HepG2 (cell line): ENCODE results near the gene IL15. TPM values are rescaled to one million over a fixed set of nuclear protein-coding genes. Genes with fewer than 3 reads are reported as not detected.

Experiments used
- ATAC-seq: fragments of 200-7000 bp; cut with Tn5 transposase; 3 replicates; pipeline ENCODE4 v1.9.1; 2020; ENCODE audit warnings: mild to moderate bottlenecking, moderate library complexity
- BruUV-seq: library from RNA; stranded (reverse); fragments of 400-500 nt; replicated peaks from 2 replicates; lab custom pipeline; 2021; lab: Mats Ljungman, UMichigan
- CTCF ChIA-PET: fragments of 300-600 bp; formaldehyde crosslinking; extraction: SDS; loops from one replicate; lab custom pipeline; 2021; ENCODE audit warnings: low total read pairs, inconsistent platforms, low intra/inter-chr PET ratio; lab: Yijun Ruan, JAX
- POLR2A ChIA-PET: fragments of 350-600 bp; sonication (Branson Sonifier 250); formaldehyde crosslinking; loops from one replicate; lab custom pipeline; 2020; ENCODE audit warnings: antibody characterized with exemption, inconsistent platforms; lab: Yijun Ruan, JAX
- DNase-seq: peaks from one replicate; pipeline ENCODE4 v3.0.0-alpha.2; 2015; ENCODE audit warnings: low spot score
- FAIRE-seq: peaks from 3 replicates; lab custom pipeline; 2011; peaks lifted over from hg19 to GRCh38; lab: Jason Lieb, UNC
- H2AFZ ChIP-seq: one replicate; pipeline ENCODE4 v1.6.1; 2011; ENCODE audit warnings: low read length, inconsistent platforms
- H3K27ac ChIP-seq: fragments of 300-600 bp; 3 replicates; pipeline ENCODE4 v1.8.0; 2011; ENCODE audit warnings: mixed run types, mild to moderate bottlenecking, mixed read lengths, low read length, inconsistent platforms; ENCODE audit not compliant: insufficient read depth; ENCODE audit errors: extremely low read length
- H3K27me3 ChIP-seq, 2 experiments: fragments of 200-600 bp in 1 of 2; 2 replicates in 1 of 2; 3 replicates in 1 of 2; pipeline versions ENCODE4 v1.6.0 to v1.8.0; 2011; ENCODE audit warnings: low read length in 2 of 2, mild to moderate bottlenecking in 2 of 2, moderate library complexity in 2 of 2, inconsistent platforms in 1 of 2; ENCODE audit not compliant: insufficient read depth in 2 of 2, control insufficient read depth in 1 of 2
- H3K36me3 ChIP-seq, 2 experiments: fragments of 200-600 bp in 1 of 2; replicated peaks in 1 of 2; 2 replicates in 1 of 2; 3 replicates in 1 of 2; pipeline versions ENCODE4 v1.5.1 to v1.8.0; 2011; ENCODE audit warnings: low read length in 2 of 2, inconsistent platforms in 1 of 2; ENCODE audit not compliant: insufficient read depth in 2 of 2, control insufficient read depth in 1 of 2
- H3K4me1 ChIP-seq: 2 replicates; pipeline ENCODE4 v1.5.1; 2012; ENCODE audit warnings: low read length, inconsistent platforms; ENCODE audit not compliant: insufficient read depth
- H3K4me2 ChIP-seq: 2 replicates; pipeline ENCODE4 v1.6.0; 2011; ENCODE audit warnings: low read depth, low read length, inconsistent platforms
- H3K4me3 ChIP-seq, 3 experiments: fragments of 200-600 bp in 1 of 3; sonication (generic), shearing (Covaris generic) in 1 of 3; replicated peaks in 1 of 3; 2 replicates each; pipeline ENCODE4 v1.5.1; 2011 to 2016; ENCODE audit warnings: low read length in 3 of 3, inconsistent platforms in 2 of 3, low read depth in 2 of 3, mild to moderate bottlenecking in 2 of 3, control low read depth in 1 of 3, mixed read lengths in 1 of 3; ENCODE audit not compliant: insufficient read depth in 1 of 3
- H3K79me2 ChIP-seq: one replicate; pipeline ENCODE4 v1.6.1; 2011; ENCODE audit warnings: low read length, inconsistent platforms; ENCODE audit not compliant: insufficient read depth
- H3K9ac ChIP-seq: 2 replicates; pipeline ENCODE4 v1.6.0; 2011; ENCODE audit warnings: mild to moderate bottlenecking, low read depth, low read length, inconsistent platforms; ENCODE audit not compliant: insufficient read depth
- H3K9me3 ChIP-seq: 2 replicates; pipeline ENCODE4 v1.5.1; 2012; ENCODE audit warnings: mild to moderate bottlenecking, low read length
- H4K20me1 ChIP-seq: 2 replicates; pipeline ENCODE4 v1.6.0; 2011; ENCODE audit warnings: inconsistent platforms, mild to moderate bottlenecking, low read length, moderate library complexity; ENCODE audit not compliant: insufficient read depth
- CHD4 ChIP-seq: fragments of 200-600 bp; sonication (generic); IDR thresholded peaks from 2 replicates; pipeline ENCODE4 v1.7.0; 2017; ENCODE audit warnings: mild to moderate bottlenecking, low read length, borderline replicate concordance
- DMTF1 ChIP-seq: sonication (generic); formaldehyde crosslinking; IDR thresholded peaks from 2 replicates; pipeline ENCODE4 v1.4.0; 2020; ENCODE audit warnings: mild to moderate bottlenecking, missing genetic modification reagents
- GFI1 ChIP-seq: sonication (generic); formaldehyde crosslinking; IDR thresholded peaks from 2 replicates; pipeline ENCODE4 v1.5.0; 2020; ENCODE audit warnings: missing genetic modification reagents, mild to moderate bottlenecking, borderline replicate concordance
- HINFP ChIP-seq: sonication (generic); formaldehyde crosslinking; IDR thresholded peaks from 2 replicates; pipeline ENCODE4 v1.4.0; 2020; ENCODE audit warnings: low read depth, mild to moderate bottlenecking, missing genetic modification reagents
- STAG1 ChIP-seq: sonication (generic); formaldehyde crosslinking; IDR thresholded peaks from 2 replicates; pipeline ENCODE4 v1.4.0; 2020; ENCODE audit warnings: missing genetic modification reagents
- THYN1 ChIP-seq: sonication (generic); formaldehyde crosslinking; IDR thresholded peaks from 2 replicates; pipeline ENCODE4 v1.8.1; 2023; ENCODE audit warnings: low read depth, mild to moderate bottlenecking, moderate library complexity, missing genetic modification reagents, borderline replicate concordance
- ZSCAN29 ChIP-seq: sonication (generic); formaldehyde crosslinking; conservative IDR thresholded peaks from 2 replicates; pipeline ENCODE4 v1.4.0; 2020; ENCODE audit warnings: mild to moderate bottlenecking, missing genetic modification reagents
- in situ Hi-C: cut with HindIII; loops from 2 replicates; pipeline ENCODE4 v1.10.0; 2017; ENCODE audit warnings: low pct_unique_long_range_greater_than_20kb; ENCODE audit not compliant: extremely low pct_ligation_motif_present
- intact Hi-C: fragments of 100-400 bp; cut with micrococcal nuclease; formaldehyde crosslinking; loops from one replicate; pipeline ENCODE4 v1.10.0; 2022; ENCODE audit not compliant: unreplicated experiment
- polyA plus RNA-seq, 8 experiments: library from polyadenylated mRNA; depleted of rRNA in 3 of 8; stranded (reverse) in 7 of 8; unstranded in 1 of 8; fragments of >200 nt; fragmentation: Illumina TruSeq in 4 of 8; extraction: Trizol in 4 of 8; gene quantifications; 2 replicates each; pipeline versions ENCODE4 v1.2.1 to v1.2.3, GENCODE V29; 2011 to 2016; ENCODE audit warnings: low read depth in 4 of 8, missing spikeins in 1 of 8, mixed read lengths in 1 of 8; ENCODE audit not compliant: insufficient read depth in 1 of 8
- total RNA-seq, 5 experiments: library from RNA; depleted of rRNA; stranded (reverse); fragments of >200 nt; fragmentation: Illumina TruSeq; extraction: Trizol; gene quantifications; 2 replicates each; pipeline ENCODE4 v1.2.3, GENCODE V29; 2016; ENCODE audit warnings: low read depth in 1 of 5
- TF ChIP-seq, protein P1 (sequence below): sonication (generic); formaldehyde crosslinking; IDR thresholded peaks from 2 replicates; pipeline ENCODE4 v1.9.0; 2021; ENCODE audit warnings: missing genetic modification reagents, borderline replicate concordance
- TF ChIP-seq, protein P2 (sequence below): sonication (generic); formaldehyde crosslinking; IDR thresholded peaks from 2 replicates; pipeline ENCODE4 v1.8.0; 2022; ENCODE audit warnings: mild to moderate bottlenecking, missing genetic modification reagents, moderate library complexity
- TF ChIP-seq, protein P3 (sequence below): sonication (generic); formaldehyde crosslinking; IDR thresholded peaks from 2 replicates; pipeline ENCODE4 v1.5.0; 2020; ENCODE audit warnings: mild to moderate bottlenecking, missing genetic modification reagents

Gene IL15
- total and polyA plus RNA-seq, 2 of the 13 experiments (the other 11 are each of a cell fraction or from before 2014, with no cell fraction given) = 0.12 to 0.24 TPM

DNA sequence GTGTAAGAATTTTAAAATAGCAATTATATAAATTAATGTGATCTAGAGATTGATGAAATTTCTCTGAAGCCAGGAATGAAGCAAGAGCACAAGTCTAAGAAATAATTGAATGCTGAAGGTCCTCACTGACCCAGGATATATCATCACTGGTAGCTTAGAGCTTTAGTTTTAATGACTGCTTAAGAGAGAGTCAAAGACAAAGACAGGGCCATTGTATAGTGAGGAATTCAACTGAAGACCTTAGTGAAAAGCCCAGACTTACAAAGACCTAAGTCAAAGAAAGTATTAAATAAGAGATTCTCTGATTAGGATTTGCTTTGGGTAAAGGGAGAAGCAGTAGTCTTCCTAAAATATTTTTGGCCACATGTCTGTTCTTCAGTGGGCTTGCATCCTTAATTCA is 26.0 kb upstream of the IL15 start:
- Histone ChIP-seq H3K4me3 (no peak overlapping the region), H4K20me1 (no peaks in the 10 kb centered on the region), H3K9me3 (no peaks in the 10 kb centered on the region; the same call in 1 of the 2 replicates), H3K9ac (no peak overlapping the region), H2AFZ (no peak overlapping the region), H3K27me3 (no peaks in the 10 kb centered on the region), H3K36me3 (no peaks in the 10 kb centered on the region), H3K27ac (no peak overlapping the region), H3K4me2 (no peak overlapping the region), H3K79me2 (no peaks in the 10 kb centered on the region), H3K4me1 (no peaks in the 10 kb centered on the region)
- in situ Hi-C loops (no loop called here), intact Hi-C loops (no loop called here)
- ChIA-PET CTCF (no interaction called here), POLR2A (no interaction called here)
- DNase-seq = no peak
- FAIRE-seq = no peak
- no peak for ATAC-seq
- BruUV-seq = no TSS peak
- TF ChIP-seq DMTF1 (CRISPR knock-in tag) (no peak), ZSCAN29 (CRISPR knock-in tag) (no peak), CHD4 (no peak), THYN1 (CRISPR knock-in tag) (no peak), HINFP (CRISPR knock-in tag) (no peak), STAG1 (CRISPR knock-in tag) (no peak), GFI1 (no peak)
- TF ChIP-seq, protein P1, sequence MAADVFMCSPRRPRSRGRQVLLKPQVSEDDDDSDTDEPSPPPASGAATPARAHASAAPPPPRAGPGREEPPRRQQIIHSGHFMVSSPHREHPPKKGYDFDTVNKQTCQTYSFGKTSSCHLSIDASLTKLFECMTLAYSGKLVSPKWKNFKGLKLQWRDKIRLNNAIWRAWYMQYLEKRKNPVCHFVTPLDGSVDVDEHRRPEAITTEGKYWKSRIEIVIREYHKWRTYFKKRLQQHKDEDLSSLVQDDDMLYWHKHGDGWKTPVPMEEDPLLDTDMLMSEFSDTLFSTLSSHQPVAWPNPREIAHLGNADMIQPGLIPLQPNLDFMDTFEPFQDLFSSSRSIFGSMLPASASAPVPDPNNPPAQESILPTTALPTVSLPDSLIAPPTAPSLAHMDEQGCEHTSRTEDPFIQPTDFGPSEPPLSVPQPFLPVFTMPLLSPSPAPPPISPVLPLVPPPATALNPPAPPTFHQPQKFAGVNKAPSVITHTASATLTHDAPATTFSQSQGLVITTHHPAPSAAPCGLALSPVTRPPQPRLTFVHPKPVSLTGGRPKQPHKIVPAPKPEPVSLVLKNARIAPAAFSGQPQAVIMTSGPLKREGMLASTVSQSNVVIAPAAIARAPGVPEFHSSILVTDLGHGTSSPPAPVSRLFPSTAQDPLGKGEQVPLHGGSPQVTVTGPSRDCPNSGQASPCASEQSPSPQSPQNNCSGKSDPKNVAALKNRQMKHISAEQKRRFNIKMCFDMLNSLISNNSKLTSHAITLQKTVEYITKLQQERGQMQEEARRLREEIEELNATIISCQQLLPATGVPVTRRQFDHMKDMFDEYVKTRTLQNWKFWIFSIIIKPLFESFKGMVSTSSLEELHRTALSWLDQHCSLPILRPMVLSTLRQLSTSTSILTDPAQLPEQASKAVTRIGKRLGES = no peak
- TF ChIP-seq, protein P2, sequence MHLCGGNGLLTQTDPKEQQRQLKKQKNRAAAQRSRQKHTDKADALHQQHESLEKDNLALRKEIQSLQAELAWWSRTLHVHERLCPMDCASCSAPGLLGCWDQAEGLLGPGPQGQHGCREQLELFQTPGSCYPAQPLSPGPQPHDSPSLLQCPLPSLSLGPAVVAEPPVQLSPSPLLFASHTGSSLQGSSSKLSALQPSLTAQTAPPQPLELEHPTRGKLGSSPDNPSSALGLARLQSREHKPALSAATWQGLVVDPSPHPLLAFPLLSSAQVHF = no peak
- TF ChIP-seq, protein P3, sequence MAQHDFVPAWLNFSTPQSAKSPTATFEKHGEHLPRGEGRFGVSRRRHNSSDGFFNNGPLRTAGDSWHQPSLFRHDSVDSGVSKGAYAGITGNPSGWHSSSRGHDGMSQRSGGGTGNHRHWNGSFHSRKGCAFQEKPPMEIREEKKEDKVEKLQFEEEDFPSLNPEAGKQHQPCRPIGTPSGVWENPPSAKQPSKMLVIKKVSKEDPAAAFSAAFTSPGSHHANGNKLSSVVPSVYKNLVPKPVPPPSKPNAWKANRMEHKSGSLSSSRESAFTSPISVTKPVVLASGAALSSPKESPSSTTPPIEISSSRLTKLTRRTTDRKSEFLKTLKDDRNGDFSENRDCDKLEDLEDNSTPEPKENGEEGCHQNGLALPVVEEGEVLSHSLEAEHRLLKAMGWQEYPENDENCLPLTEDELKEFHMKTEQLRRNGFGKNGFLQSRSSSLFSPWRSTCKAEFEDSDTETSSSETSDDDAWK = no peak
